ENCODE results near the gene OVOL1.

- no peak for TF ChIP-seq CTCF (IDR thresholded peaks at IDR 0.05)
- no peak for TF ChIP-seq EZH2 (IDR thresholded peaks at IDR 0.05; ENCODE audit: borderline replicate concordance, insufficient read depth, low read depth, low read length, poor library complexity, severe bottlenecking)
Measured at GRCh38 chr11:65782816-65783228, 4.0 kb upstream of the OVOL1 start.
